T-cell (primary cell): Measurements from ENCODE around the gene RASAL1. TPM values are rescaled to one million over a fixed set of nuclear protein-coding genes. Genes with fewer than 3 reads are reported as not detected.

ENCODE experiments used
- ATAC-seq, 4 experiments: fragments of 200-7000 bp in 3 of 4; fragments of 150-1000 bp in 1 of 4; cut with Tn5 transposase; replicated peaks in 1 of 4; 1 replicate in 3 of 4; 2 replicates in 1 of 4; pipeline ENCODE4 v1.10.0; 2021; ENCODE audit warnings: moderate library complexity in 3 of 4, mild to moderate bottlenecking in 2 of 4, moderate number of reproducible peaks in 1 of 4
- CTCF ChIA-PET, 2 donors: fragments of 300-600 bp; sonication (Branson Sonifier 250); formaldehyde crosslinking; loops; one replicate each; lab custom pipeline; 2022; ENCODE audit warnings: antibody characterized with exemption in 2 of 2; lab: Charles Lee
- POLR2A ChIA-PET, 2 donors: fragments of 300-600 bp; sonication (Branson Sonifier 250); formaldehyde crosslinking; loops; one replicate each; lab custom pipeline; 2022; ENCODE audit warnings: antibody characterized with exemption in 2 of 2; lab: Charles Lee
- DNase-seq, 35 experiments: peaks; one replicate each; pipeline versions ENCODE4 v3.0.0 to v3.0.0-alpha.2; 2013 to 2023
- H3K27ac ChIP-seq: one replicate; pipeline ENCODE4 v1.5.1; 2013; ENCODE audit warnings: low read length
- H3K27me3 ChIP-seq, 2 experiments: replicated peaks in 1 of 2; 1 replicate in 1 of 2; 2 replicates in 1 of 2; pipeline versions ENCODE4 v1.6.1 to v1.7.0; 2013; ENCODE audit warnings: low read length in 1 of 2, mixed read lengths in 1 of 2; ENCODE audit not compliant: control insufficient read depth in 2 of 2, insufficient read depth in 2 of 2; ENCODE audit errors: extremely low read depth in 1 of 2
- H3K36me3 ChIP-seq, 2 donors: 1 replicate in 1 of 2; 2 replicates in 1 of 2; pipeline versions ENCODE4 v1.6.1 to v1.7.0; 2013; ENCODE audit warnings: low read length in 1 of 2; ENCODE audit not compliant: control insufficient read depth in 2 of 2, insufficient read depth in 1 of 2; ENCODE audit errors: extremely low read depth in 1 of 2
- H3K4me1 ChIP-seq, 2 experiments: 1 replicate in 1 of 2; 2 replicates in 1 of 2; pipeline versions ENCODE4 v1.6.1 to v1.7.0; 2013; ENCODE audit warnings: low read length in 2 of 2, mixed read lengths in 1 of 2; ENCODE audit not compliant: insufficient read depth in 2 of 2, control insufficient read depth in 1 of 2; ENCODE audit errors: extremely low read depth in 1 of 2
- H3K4me3 ChIP-seq, 2 donors: 1 replicate in 1 of 2; 2 replicates in 1 of 2; pipeline versions ENCODE4 v1.5.1 to v1.7.0; 2013; ENCODE audit warnings: mild to moderate bottlenecking in 2 of 2, low read length in 1 of 2, moderate library complexity in 1 of 2; ENCODE audit not compliant: control insufficient read depth in 1 of 2; ENCODE audit errors: extremely low read depth in 1 of 2
- H3K9me3 ChIP-seq: 2 replicates; pipeline ENCODE4 v1.7.0; 2013
- H3K27ac Mint-ChIP-seq, 2 donors: one replicate each; pipeline ENCODE4 v1.8.0; 2020 to 2021; ENCODE audit warnings: mild to moderate bottlenecking in 2 of 2, mixed read lengths in 2 of 2
- H3K27me3 Mint-ChIP-seq, 2 donors: one replicate each; pipeline ENCODE4 v1.8.0; 2021 to 2022; ENCODE audit warnings: mixed read lengths in 2 of 2
- H3K36me3 Mint-ChIP-seq: one replicate; pipeline ENCODE4 v1.8.0; 2021; ENCODE audit warnings: mixed read lengths
- H3K4me1 Mint-ChIP-seq, 3 donors: one replicate each; pipeline ENCODE4 v1.8.0; 2020 to 2022; ENCODE audit warnings: mixed read lengths in 3 of 3, mild to moderate bottlenecking in 1 of 3
- H3K4me3 Mint-ChIP-seq, 3 donors: one replicate each; pipeline ENCODE4 v1.8.0; 2020 to 2022; ENCODE audit warnings: mild to moderate bottlenecking in 3 of 3, mixed read lengths in 3 of 3, moderate library complexity in 3 of 3
- H3K9me3 Mint-ChIP-seq, 3 donors: one replicate each; pipeline ENCODE4 v1.8.0; 2020 to 2022; ENCODE audit warnings: mixed read lengths in 3 of 3
- WGBS: methylation state at CpG from one replicate; pipeline ENCODE4 v1.1.5; 2013; ENCODE audit warnings: missing lambda C conversion rate; ENCODE audit not compliant: insufficient coverage; 5-methylcytosine and 5-hydroxymethylcytosine counted together
- total RNA-seq, 35 experiments: library from RNA in 6 of 35; stranded (reverse) in 6 of 35; fragments of 120-200 nt in 1 of 35; gene quantifications; one replicate each; pipeline versions ENCODE4 v1.2.1 to v1.2.4 and lab custom pipeline; 2013 to 2026

Gene RASAL1
- total RNA-seq, 5 donors from 2014 or later (not counting 1 experiment from before 2014, with no cell fraction given): 0.43 to 2.9 (median 0.85) TPM

GRCh38 chr12:113072136-113072535 lies 63.4 kb downstream of the RASAL1 start:
- H3K4me3 Mint-ChIP-seq: no peak overlapping the region
- ATAC-seq: no peak
- DNase-seq: no peak

DNA sequence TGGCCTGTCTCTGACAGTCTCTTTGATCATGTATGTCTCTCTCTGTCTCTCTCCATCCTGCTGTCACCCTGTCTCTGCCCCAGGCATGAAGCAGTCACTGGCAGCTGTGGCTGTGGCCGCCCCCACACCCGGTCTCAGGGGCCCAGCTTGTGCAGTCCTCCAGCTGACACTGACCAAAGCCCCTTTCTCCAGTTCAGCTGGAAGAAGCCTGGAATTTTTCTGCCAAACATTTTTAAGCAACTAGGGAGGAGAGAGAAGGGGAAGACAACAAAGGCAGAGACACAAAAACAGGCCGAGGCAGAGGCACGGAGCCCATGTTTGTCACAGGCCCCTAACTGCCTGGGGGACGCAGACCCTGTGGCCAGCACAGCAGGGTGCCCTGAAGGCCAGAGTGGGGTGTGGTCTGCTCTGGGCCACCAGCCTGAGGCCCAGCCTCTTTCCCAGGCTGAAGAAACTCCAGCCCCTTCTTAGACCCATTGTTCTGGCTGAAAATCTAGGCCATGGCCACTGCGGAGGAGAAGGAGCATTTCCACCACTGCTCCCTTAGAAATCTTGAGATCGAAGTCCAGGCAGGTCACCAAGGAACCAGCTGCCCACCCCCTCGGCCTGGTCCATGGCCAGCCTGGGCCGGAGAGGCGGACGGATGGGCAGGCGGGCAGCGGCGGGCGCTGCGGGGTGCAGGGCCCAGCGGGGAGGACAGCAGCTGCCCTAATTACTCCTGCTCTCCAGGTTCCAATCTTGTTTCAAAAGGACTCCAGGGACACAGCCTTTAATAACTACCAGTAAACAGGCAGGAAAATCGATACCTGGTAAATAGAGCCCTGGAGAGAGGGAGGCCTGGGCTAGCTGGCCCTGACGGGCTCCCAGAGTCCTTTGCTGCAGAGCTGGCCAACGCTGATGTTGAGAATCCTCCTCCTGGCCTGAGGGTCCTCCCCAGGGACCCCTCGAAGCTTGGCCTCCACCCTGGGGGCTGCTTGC lies 64.1 kb downstream of the RASAL1 start:
- no peaks in the 10 kb centered on the region for H3K27me3 ChIP-seq
- no peak overlapping the region for H3K27ac ChIP-seq
- no peaks in the 10 kb centered on the region for H3K36me3 Mint-ChIP-seq
- no peak overlapping the region for H3K4me3 ChIP-seq
- ATAC-seq: no peak
- POLR2A ChIA-PET: no interaction called here
- H3K4me1 Mint-ChIP-seq: peaks cover 66 to 88% (median 67%) of the 10 kb centered on the region in 3 donors
- CTCF ChIA-PET: interaction anchor here (0.7 to 0.9 kb wide), 2 partner anchors 9 to 102 kb away, joined by 3 read pairs; no protein-coding TSS in a partner anchor
- H3K27ac Mint-ChIP-seq: peak overlapping the region; percentile 73 to 82
- peak overlapping the region in 1 of 3 donors; percentile 48 for H3K4me3 Mint-ChIP-seq
- peaks cover 7 to 65% of the 10 kb centered on the region in 2 experiments for H3K4me1 ChIP-seq
- no peaks in the 10 kb centered on the region for H3K27me3 Mint-ChIP-seq
- no peaks in the 10 kb centered on the region for H3K9me3 ChIP-seq
- DNase-seq: no peak
- no peaks in the 10 kb centered on the region for H3K36me3 ChIP-seq
- 94% methylated on average over 11 of the region's 21 CpGs for WGBS
- H3K9me3 Mint-ChIP-seq: no peaks in the 10 kb centered on the region

More at GRCh38 chr12:113072136-113072535, 63.4 kb downstream of the RASAL1 start:
- Mint-ChIP-seq H3K36me3 (no peaks in the 10 kb centered on the region), H3K4me1 (peaks cover 60 to 85% (median 62%) of the 10 kb centered on the region in 3 donors), H3K27ac (peak overlapping the region; percentile 9 to 66), H3K9me3 (no peaks in the 10 kb centered on the region), H3K27me3 (no peaks in the 10 kb centered on the region)
- CTCF ChIA-PET: no interaction called here
- Histone ChIP-seq H3K9me3 (no peaks in the 10 kb centered on the region), H3K27me3 (no peaks in the 10 kb centered on the region), H3K4me3 (no peak overlapping the region), H3K4me1 (peaks cover 7 to 58% of the 10 kb centered on the region in 2 experiments), H3K36me3 (no peaks in the 10 kb centered on the region), H3K27ac (no peak overlapping the region)
- POLR2A ChIA-PET: no interaction called here
- WGBS: 67% methylated on average over 1 of the region's 3 CpGs

GRCh38 chr12:113070117-113070906 lies 65.2 kb downstream of the RASAL1 start:
- H3K4me3 ChIP-seq: no peak overlapping the region
- H3K4me1 Mint-ChIP-seq: peaks cover 60 to 90% (median 64%) of the 10 kb centered on the region in 3 donors
- no peaks in the 10 kb centered on the region for H3K27me3 ChIP-seq
- H3K36me3 Mint-ChIP-seq: no peaks in the 10 kb centered on the region
- H3K9me3 ChIP-seq: no peaks in the 10 kb centered on the region
- ChIA-PET CTCF (interaction anchor here (0.5 to 0.9 kb wide), 4 partner anchors 8 to 751 kb away, joined by 3 to 9 read pairs (median 4); no protein-coding TSS in a partner anchor), POLR2A (no interaction called here)
- H3K27me3 Mint-ChIP-seq: no peaks in the 10 kb centered on the region
- ATAC-seq: peak; percentile 40 to 77 (median 57)
- peaks cover 4 to 70% of the 10 kb centered on the region in 2 experiments for H3K4me1 ChIP-seq
- no peaks in the 10 kb centered on the region for H3K36me3 ChIP-seq
- peak in 10 of 35 experiments; percentile 14 to 46 (median 27) for DNase-seq
- WGBS: 43% methylated on average over 7 of the region's 15 CpGs
- H3K9me3 Mint-ChIP-seq: no peaks in the 10 kb centered on the region
- peak overlapping the region; percentile 76 to 82 for H3K27ac Mint-ChIP-seq
- peak overlapping the region in 1 of 3 donors; percentile 53 for H3K4me3 Mint-ChIP-seq
- H3K27ac ChIP-seq: peak overlapping the region; percentile 14

- H3K4me1 Mint-ChIP-seq: peaks cover 55 to 90% (median 61%) of the 10 kb centered on the region in 3 donors
- Histone ChIP-seq H3K4me1 (peaks cover 4 to 70% of the 10 kb centered on the region in 2 experiments), H3K36me3 (no peaks in the 10 kb centered on the region), H3K27me3 (no peaks in the 10 kb centered on the region), H3K9me3 (no peaks in the 10 kb centered on the region), H3K27ac (no peak overlapping the region), H3K4me3 (no peak overlapping the region)
- H3K27me3 Mint-ChIP-seq: no peaks in the 10 kb centered on the region
- 93% methylated on average over 3 of the region's 6 CpGs for WGBS
- ChIA-PET POLR2A (no interaction called here), CTCF (interaction anchor here in 1 of 2 donors (0.5 kb wide), 1 partner anchor 60 kb away, joined by 9 read pairs; no protein-coding TSS in a partner anchor)
- no peaks in the 10 kb centered on the region for H3K36me3 Mint-ChIP-seq
- H3K4me3 Mint-ChIP-seq: peak overlapping the region in 1 of 3 donors; percentile 53
- H3K9me3 Mint-ChIP-seq: no peaks in the 10 kb centered on the region
- DNase-seq (no peak), ATAC-seq (no peak)
- peak overlapping the region; percentile 76 to 79 for H3K27ac Mint-ChIP-seq
Measured at GRCh38 chr12:113069751-113070116, 65.8 kb downstream of the RASAL1 start.

DNA sequence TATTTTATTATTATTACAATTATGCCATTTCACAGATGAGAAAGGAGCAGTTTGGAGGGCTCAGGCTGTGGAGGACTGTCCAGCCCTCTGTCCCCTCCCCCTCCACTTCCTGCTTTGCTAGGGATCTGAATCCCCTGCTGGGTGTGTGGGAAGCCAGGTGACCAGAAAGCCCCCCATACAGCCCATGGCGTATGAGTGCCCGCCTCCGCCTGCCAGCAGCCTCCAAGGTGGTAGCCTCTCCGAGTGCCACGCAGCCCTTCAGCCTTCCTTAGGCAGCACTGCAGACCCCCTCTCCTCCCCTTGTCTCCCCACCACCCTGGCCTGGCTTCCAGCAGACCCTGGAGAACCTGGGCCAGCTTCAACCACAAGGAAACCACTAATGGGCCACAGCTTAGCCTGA lies 66.4 kb downstream of the RASAL1 start:
- Histone ChIP-seq H3K4me3 (no peak overlapping the region), H3K4me1 (peaks cover 4 to 69% of the 10 kb centered on the region in 2 experiments), H3K36me3 (no peaks in the 10 kb centered on the region), H3K9me3 (no peaks in the 10 kb centered on the region), H3K27me3 (no peaks in the 10 kb centered on the region), H3K27ac (no peak overlapping the region)
- Mint-ChIP-seq H3K27ac (peak overlapping the region in 1 of 2 donors; percentile 66), H3K9me3 (no peaks in the 10 kb centered on the region), H3K4me1 (peaks cover 55 to 90% (median 61%) of the 10 kb centered on the region in 3 donors), H3K4me3 (peak overlapping the region in 1 of 3 donors; percentile 53), H3K27me3 (no peaks in the 10 kb centered on the region), H3K36me3 (no peaks in the 10 kb centered on the region)
- ATAC-seq (no peak), DNase-seq (no peak)
- 93% methylated on average over 5 of the region's 5 CpGs for WGBS
- CTCF ChIA-PET: no interaction called here
- POLR2A ChIA-PET: no interaction called here
